Measurements from ENCODE around the gene INSYN1.

DNA sequence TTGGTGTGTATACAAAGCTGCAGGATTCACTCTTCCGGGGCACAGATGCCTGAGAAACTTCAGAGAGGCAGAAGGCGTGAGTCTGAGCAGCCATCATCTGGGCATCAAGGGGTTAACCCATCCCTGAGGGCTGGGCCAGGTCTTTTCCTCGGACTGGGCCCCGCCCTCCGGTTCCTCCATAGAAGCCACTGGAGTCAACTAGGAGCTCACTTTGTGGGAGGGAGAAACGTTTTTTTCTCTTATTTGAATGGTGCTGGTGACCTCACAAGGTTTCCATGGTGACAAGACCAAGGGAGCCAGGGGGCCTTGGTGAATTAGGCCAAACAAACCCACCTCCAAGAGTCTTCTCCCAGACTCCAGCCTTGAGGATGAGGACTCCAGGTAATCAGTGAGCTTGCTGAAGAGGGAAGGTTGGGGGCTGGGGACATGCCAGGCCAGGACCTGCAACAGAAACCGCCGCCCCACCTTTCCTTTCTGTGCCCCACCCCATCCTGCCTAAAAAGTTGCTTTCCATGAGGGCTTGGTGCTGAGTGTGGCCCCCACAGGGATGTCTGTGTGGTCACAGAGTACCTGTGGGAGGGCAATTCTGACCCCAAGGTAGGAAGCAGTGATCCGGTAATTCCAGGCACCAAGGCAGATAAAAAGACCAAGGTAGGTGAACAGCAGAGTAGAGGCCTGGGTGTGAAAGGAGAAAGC is 14.8 kb upstream of the INSYN1 start:
- TF ChIP-seq, protein P1, sequence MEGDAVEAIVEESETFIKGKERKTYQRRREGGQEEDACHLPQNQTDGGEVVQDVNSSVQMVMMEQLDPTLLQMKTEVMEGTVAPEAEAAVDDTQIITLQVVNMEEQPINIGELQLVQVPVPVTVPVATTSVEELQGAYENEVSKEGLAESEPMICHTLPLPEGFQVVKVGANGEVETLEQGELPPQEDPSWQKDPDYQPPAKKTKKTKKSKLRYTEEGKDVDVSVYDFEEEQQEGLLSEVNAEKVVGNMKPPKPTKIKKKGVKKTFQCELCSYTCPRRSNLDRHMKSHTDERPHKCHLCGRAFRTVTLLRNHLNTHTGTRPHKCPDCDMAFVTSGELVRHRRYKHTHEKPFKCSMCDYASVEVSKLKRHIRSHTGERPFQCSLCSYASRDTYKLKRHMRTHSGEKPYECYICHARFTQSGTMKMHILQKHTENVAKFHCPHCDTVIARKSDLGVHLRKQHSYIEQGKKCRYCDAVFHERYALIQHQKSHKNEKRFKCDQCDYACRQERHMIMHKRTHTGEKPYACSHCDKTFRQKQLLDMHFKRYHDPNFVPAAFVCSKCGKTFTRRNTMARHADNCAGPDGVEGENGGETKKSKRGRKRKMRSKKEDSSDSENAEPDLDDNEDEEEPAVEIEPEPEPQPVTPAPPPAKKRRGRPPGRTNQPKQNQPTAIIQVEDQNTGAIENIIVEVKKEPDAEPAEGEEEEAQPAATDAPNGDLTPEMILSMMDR (conservative IDR thresholded peaks at IDR 0.05 in 1 of 2, IDR thresholded peaks at IDR 0.05 in 1 of 2; ENCODE audit: extremely low read depth in 1 of 2, insufficient read depth in 1 of 2, low read depth in 1 of 2, low read length in 2 of 2) = no peak
- TF ChIP-seq EZH2 (IDR thresholded peaks at IDR 0.05; ENCODE audit: borderline replicate concordance, low read length) = no peak
